Measurements from ENCODE around the gene RUNX1.

GRCh38 chr21:34958040-34958439 is 91.1 kb downstream of the RUNX1 start:
- TF ChIP-seq POLR2A (IDR thresholded peaks at IDR 0.05) = no peak
- TF ChIP-seq, protein P1, sequence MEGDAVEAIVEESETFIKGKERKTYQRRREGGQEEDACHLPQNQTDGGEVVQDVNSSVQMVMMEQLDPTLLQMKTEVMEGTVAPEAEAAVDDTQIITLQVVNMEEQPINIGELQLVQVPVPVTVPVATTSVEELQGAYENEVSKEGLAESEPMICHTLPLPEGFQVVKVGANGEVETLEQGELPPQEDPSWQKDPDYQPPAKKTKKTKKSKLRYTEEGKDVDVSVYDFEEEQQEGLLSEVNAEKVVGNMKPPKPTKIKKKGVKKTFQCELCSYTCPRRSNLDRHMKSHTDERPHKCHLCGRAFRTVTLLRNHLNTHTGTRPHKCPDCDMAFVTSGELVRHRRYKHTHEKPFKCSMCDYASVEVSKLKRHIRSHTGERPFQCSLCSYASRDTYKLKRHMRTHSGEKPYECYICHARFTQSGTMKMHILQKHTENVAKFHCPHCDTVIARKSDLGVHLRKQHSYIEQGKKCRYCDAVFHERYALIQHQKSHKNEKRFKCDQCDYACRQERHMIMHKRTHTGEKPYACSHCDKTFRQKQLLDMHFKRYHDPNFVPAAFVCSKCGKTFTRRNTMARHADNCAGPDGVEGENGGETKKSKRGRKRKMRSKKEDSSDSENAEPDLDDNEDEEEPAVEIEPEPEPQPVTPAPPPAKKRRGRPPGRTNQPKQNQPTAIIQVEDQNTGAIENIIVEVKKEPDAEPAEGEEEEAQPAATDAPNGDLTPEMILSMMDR (IDR thresholded peaks at IDR 0.05) = no peak

All from right lobe of liver (tissue), 4 donors.